ENCODE measurements around the gene PSMG4.

PSMG4 gene
- long read RNA-seq, full-length matches to known transcripts = 17 of 34 reads
- long read RNA-seq, partial matches to known transcripts = 0 of 34 reads
- long read RNA-seq, other reads (novel, unspliced or antisense) = 17 of 34 reads

- peak within 1 kb of the TSS; percentile 76 for H3K27ac ChIP-seq (replicated peaks)
- TF ChIP-seq POLR2AphosphoS5 (IDR thresholded peaks at IDR 0.05; ENCODE audit: low read depth) (peak; percentile 73), GABPA (IDR thresholded peaks at IDR 0.05; ENCODE audit: low read depth) (no peak), CTCF (IDR thresholded peaks at IDR 0.05; ENCODE audit: insufficient read depth, low read length) (no peak), REST (IDR thresholded peaks at IDR 0.05; ENCODE audit: insufficient replicate concordance, low read depth) (peak; percentile 59)
- H3K27me3 ChIP-seq (ENCODE audit: insufficient read depth, poor library complexity, severe bottlenecking) = peaks cover 3% of the 10 kb centered on the region
- H3K4me3 ChIP-seq (replicated peaks; ENCODE audit: insufficient read depth, low read length) = peak within 1 kb of the TSS; percentile 82
- peak; percentile 77 to 92 for DNase-seq (ENCODE audit: low read depth in 1 of 2, low spot score in 1 of 2)
Observed at GRCh38 chr6:3258720-3259490, at the start of gene PSMG4. TSS of gene PSMG4 (plus strand) at chr6:3258947. CDS start at chr6:3259023, 76 bp downstream.

GRCh38 chr6:3209114-3210023 lies 49.4 kb upstream of the PSMG4 start:
- no peak overlapping the region for H3K27ac ChIP-seq (replicated peaks)
- no peak for DNase-seq (ENCODE audit: low read depth in 1 of 2, low spot score in 1 of 2)
- no peak overlapping the region for H3K4me3 ChIP-seq (replicated peaks; ENCODE audit: insufficient read depth, low read length)
- peaks cover 8% of the 10 kb centered on the region for H3K27me3 ChIP-seq (ENCODE audit: insufficient read depth, poor library complexity, severe bottlenecking)
- no peak for TF ChIP-seq REST (IDR thresholded peaks at IDR 0.05; ENCODE audit: insufficient replicate concordance, low read depth)
- no peak for TF ChIP-seq POLR2AphosphoS5 (IDR thresholded peaks at IDR 0.05; ENCODE audit: low read depth)
- no peak for TF ChIP-seq SPI1 (IDR thresholded peaks at IDR 0.05; ENCODE audit: borderline replicate concordance, low read depth)
- TF ChIP-seq GABPA (IDR thresholded peaks at IDR 0.05; ENCODE audit: low read depth) = no peak
- no peak for TF ChIP-seq CTCF (IDR thresholded peaks at IDR 0.05; ENCODE audit: insufficient read depth, low read length)

GRCh38 chr6:3210024-3210610 lies 48.6 kb upstream of the PSMG4 start:
- no peak for DNase-seq (ENCODE audit: low read depth in 1 of 2, low spot score in 1 of 2)
- Histone ChIP-seq H3K27me3 (ENCODE audit: insufficient read depth, poor library complexity, severe bottlenecking) (peaks cover 8% of the 10 kb centered on the region), H3K27ac (replicated peaks) (no peak overlapping the region), H3K4me3 (replicated peaks; ENCODE audit: insufficient read depth, low read length) (no peak overlapping the region)
- TF ChIP-seq REST (IDR thresholded peaks at IDR 0.05; ENCODE audit: insufficient replicate concordance, low read depth) (no peak), GABPA (IDR thresholded peaks at IDR 0.05; ENCODE audit: low read depth) (no peak), SPI1 (IDR thresholded peaks at IDR 0.05; ENCODE audit: borderline replicate concordance, low read depth) (no peak), CTCF (IDR thresholded peaks at IDR 0.05; ENCODE audit: insufficient read depth, low read length) (no peak), POLR2AphosphoS5 (IDR thresholded peaks at IDR 0.05; ENCODE audit: low read depth) (no peak)

Measured in HL-60 (cell line).